AML-193 (cell line): ENCODE results near the gene TCF12.

Experiments
- DNase-seq, 2 experiments: peaks; one replicate each; lab custom pipeline; 2025; lab: John Stamatoyannopoulos, UW

TCF12 gene

DNA sequence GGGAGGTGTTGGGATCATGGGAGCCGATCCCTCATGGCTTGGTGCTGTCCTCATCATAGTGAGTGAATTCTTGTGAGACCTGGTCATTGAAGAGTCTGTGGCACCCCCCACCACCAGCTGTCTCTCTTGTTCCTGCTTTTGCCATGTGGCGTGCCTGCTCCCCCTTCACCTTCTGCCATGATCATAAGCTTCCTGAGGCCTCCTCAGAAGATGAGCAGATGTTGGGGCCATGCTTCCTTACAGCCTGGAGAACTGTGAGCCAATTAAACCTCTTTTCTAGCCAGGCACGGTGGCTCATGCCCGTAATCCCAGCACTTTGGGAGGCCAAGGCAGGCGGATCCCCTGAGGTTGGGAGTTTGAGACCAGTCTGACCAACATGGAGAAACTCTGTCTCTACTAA is 420.9 kb downstream of the TCF12 start:
- DNase-seq = no peak
